ENCODE results near the gene NKD1.

GRCh38 chr16:50613281-50613963 lies 65.2 kb downstream of the NKD1 start:
- no peak for TF ChIP-seq CTCF (IDR thresholded peaks at IDR 0.05)
- no peak for TF ChIP-seq EZH2 (IDR thresholded peaks at IDR 0.05; ENCODE audit: borderline replicate concordance, insufficient read depth, low read depth, low read length, poor library complexity, severe bottlenecking)
